ENCODE measurements around the gene TLCD3B.
"Not testable (repeated sequence)": the region's sequence is repeated elsewhere in the genome, so short reads cannot be mapped to it uniquely, and the experiment has no call there.

Gene TLCD3B

DNA sequence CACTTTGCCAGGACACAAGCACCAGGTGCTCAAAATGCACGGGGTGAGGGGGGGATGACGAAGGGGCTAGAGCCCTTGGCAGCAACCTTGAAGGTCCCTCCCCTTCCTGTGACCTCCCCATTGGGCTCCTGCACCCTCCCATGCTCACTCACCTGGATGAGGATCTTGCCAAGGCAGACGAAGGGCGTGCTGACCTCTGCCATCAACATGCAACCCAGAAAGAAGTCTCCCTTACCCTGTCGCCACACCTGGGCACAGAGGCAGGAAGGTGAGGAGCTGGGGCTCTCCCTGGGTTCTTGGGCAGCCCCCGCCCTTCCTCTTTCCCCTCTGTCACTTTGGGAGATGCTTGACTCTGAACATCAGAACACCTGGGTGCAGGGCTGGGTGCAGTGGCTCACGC lies 5.5 kb downstream of the TLCD3B start:
- TF ChIP-seq GATA1 (IDR thresholded peaks at IDR 0.05; ENCODE audit: low read depth, low read length) (no peak), POLR2A (IDR thresholded peaks at IDR 0.05; ENCODE audit: low read length) (no peak)
- no peak for DNase-seq

DNA sequence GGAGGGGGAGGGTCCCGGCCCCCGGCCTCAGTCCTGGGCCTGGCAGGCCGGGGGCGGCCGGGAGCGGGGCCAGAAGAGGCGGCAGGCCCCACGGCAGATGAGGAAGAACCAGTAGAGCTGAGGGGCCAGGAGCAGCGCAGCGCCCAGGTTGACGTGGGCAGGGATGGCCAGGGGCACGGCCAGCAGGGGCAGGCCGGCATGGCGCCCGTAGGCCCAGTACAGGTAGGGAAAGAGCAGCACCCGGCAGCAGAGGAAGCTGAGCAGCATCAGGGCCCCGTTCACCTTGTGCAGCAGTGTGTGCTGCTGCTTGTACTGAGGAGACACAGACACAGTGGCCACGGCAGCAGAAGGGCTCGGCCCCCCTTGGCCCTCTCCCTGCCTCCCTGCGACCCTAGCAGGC lies 5.9 kb downstream of the TLCD3B start:
- no peak for TF ChIP-seq POLR2A (IDR thresholded peaks at IDR 0.05; ENCODE audit: low read length)
- no peak for TF ChIP-seq GATA1 (IDR thresholded peaks at IDR 0.05; ENCODE audit: low read depth, low read length)
- DNase-seq: no peak

DNA sequence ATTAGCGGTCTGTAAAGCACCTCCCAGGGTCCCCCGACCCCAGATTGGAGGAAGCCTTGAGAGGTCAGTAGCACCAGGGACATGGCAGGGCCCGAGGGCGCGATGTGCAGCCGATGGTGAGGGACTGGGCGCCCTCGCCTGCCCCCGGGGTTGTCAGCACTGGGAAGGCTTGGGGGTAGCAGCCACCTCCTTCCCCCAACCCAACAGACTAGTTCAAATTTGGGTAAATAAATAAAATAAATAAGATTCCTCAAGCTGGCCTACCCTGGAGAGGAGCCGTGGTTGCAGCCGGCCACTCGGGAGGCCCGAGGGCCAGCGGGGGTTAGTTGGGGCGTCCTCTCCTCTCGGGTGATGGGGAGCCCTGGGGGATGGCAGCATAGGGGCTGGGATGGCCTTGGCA lies 6.6 kb downstream of the TLCD3B start:
- TF ChIP-seq POLR2A (IDR thresholded peaks at IDR 0.05; ENCODE audit: low read length): no peak
- TF ChIP-seq GATA1 (IDR thresholded peaks at IDR 0.05; ENCODE audit: low read depth, low read length): no peak
- no peak for DNase-seq

DNA sequence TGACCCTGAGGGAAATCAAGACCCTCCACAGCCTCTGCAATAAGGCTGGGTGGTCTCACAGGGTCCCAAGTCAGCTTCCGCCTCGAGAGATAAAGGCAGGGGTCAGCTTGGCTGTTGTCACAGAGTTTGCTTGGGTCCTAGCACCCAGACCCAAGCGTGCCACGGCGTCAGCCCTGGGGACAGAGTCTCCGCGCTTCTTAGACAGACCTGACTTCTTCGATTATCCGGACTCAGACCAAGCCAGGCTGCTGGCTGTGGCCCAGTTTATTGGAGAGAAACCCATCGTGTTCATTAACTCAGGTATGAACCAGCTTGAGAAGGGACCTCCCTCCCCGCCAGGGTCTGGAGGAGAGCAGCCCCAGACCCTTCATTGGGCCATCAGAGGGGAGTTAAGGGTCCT lies 7.5 kb downstream of the TLCD3B start:
- no peak for DNase-seq
- TF ChIP-seq GATA1 (IDR thresholded peaks at IDR 0.05; ENCODE audit: low read depth, low read length): no peak

DNA sequence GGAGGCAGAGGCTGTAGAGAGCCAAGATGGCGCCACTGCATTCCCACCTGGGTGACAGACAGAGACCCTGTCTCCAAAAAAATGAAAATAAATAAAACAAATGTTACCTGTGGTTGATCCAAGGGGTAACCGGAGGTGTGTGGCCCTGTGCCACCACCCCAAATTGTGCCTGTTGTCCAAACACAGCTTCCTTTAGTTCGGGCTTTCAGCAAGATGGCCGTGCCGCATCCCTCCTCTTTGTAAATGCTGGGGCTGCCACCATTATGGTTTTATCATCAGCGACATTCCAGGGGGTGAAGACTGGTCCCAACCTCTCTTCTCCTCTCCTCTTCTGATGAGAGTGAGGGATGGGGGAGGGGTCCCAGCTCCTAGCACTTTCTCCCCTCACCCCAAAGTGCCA lies 8.2 kb downstream of the TLCD3B start, which contains the start of gene C16orf92:
C16orf92 (plus strand) TSS at position 312 of the 400 bp plus-strand sequence. CDS start 143 bp downstream, outside the sequence.
- no peak for DNase-seq
- no peak for TF ChIP-seq POLR2A (IDR thresholded peaks at IDR 0.05; ENCODE audit: low read length)
- no peak for TF ChIP-seq GATA1 (IDR thresholded peaks at IDR 0.05; ENCODE audit: low read depth, low read length)

DNA sequence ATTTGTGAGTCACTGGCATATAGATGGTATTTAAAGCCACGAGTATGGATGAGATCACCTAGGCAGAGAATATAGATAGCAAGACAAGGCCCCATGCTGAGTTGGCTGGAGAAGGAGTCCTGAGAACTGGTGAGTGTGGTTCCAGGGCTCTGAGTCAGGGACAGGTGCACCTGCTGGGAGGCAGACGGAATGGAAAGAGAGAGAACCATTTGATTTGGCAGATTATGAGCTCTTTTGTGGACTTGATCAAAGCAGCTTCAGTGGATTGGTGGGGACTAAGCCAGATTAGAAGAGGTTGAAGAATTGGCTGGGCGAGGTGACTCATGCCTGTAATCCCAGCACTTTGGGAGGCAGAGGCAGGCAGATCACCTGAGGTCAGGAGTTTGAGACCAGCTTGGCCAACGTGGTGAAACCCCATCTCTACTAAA lies 12.3 kb downstream of the TLCD3B start:
- TF ChIP-seq GATA1 (IDR thresholded peaks at IDR 0.05; ENCODE audit: low read depth, low read length): no peak
- no peak for TF ChIP-seq POLR2A (IDR thresholded peaks at IDR 0.05; ENCODE audit: low read length)
- no peak for DNase-seq

DNA sequence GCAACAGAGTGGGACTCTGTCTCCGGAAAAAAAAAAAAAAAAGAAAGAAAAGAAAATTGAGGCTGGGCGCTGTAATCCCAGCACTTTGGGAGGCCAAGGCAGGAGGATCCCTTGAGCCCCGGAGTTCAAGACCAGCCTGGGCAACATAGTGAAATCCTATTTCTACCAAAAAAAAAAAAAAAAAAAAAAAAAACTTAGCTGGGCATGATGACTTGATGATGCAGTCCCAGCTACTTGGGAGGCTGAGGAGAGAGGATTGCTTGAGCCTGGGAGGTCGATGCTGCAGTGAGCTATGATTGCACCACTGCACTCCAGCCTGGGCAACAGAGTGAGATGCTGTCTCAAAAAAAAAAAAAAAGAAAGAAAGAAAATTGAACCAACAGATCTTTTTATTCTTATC lies 13.1 kb downstream of the TLCD3B start:
- DNase-seq: not testable (repeated sequence)

DNA sequence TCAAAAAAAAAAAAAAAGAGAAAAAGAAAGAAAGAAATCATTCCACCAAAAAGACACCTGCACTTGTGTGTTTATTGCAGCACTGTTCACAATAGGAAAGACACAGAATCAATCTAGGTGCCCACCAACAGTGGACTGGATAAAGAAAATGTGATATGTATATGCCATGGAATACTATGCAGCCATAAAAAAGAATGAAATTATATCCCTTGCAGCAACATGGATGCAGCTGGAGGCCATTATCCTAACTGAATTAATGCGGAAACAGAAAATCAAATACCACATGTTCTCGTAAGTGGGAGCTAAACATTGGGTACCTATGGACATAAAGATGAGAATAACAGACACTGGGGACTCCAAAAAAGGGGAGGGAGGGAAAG lies 13.8 kb downstream of the TLCD3B start:
- TF ChIP-seq POLR2A (IDR thresholded peaks at IDR 0.05; ENCODE audit: low read length) (no peak), GATA1 (IDR thresholded peaks at IDR 0.05; ENCODE audit: low read depth, low read length) (no peak)
- no peak for DNase-seq

DNA sequence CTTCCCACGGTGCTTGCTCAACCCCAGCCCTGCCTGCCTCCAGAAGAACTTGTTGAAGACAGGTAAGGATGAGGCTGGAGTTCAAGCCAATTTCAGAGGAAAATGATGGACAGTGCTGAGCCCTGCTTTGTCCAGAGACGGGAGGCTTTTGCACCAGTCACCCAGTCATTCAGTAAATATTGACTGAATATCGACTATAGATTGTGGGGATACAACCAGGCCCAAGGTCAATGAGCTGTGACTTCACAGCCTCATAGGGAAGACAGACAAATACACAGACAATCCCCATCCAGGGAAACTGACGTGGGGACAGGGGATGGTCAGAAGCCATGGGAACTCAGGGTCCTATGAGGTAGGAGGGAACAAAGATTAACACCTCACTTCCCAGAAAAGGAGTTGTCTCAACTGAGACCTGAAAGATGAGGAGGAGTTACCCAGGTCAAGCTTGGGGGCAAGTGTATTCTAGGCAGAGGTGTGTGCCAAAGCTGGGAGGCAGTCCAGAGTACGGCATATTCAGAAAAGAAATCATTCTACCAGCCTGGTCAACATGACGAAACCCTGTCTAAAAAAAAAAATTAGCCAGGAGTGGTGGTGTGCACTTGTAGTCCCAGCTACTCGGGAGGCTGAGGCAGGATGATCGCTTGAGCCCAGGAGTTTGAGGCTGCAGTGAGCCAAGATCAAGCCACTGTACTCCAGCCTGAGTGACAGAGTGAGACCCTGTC lies 14.4 kb downstream of the TLCD3B start:
- DNase-seq: no peak
- TF ChIP-seq GATA1 (IDR thresholded peaks at IDR 0.05; ENCODE audit: low read depth, low read length) (no peak), POLR2A (IDR thresholded peaks at IDR 0.05; ENCODE audit: low read length) (no peak)

DNA sequence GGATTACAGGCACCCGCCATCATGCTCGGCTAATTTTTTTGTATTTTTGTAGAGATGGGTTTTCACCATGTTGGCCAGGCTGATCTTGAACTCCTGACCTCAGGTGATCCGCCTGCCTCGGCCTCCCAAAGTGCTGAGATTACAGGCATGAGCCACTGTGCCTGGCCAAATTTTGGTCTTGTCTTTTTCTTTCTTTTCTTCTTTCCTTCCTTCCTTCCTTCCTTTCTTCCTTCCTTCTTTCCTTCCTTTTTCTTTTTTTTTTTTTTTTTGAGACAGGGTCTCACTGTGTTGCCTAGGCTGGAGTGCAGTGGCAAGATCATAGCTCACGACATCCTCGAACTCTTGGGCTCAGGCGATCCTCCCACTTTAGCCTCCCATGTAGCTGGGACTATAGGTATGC lies 15.6 kb downstream of the TLCD3B start:
- DNase-seq: not testable (repeated sequence)

DNA sequence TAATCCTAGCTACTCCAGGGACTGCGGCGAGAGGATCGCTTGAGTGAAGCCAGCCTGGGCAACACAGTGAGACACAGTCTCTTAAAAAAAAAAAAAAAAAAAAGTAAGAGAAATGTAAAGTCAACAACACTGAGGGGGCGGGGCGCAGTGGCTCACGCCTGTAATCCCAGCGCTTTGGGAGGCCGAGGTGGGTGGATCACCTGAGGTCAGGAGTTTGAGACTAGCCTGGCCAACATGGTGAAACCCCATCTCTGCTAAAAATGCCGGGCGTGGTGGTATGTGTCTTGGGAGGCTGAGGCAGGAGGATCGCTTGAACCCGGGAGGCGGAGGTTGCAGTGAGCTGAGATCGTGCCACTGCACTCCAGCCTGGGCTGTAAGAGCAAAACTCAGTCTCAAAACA lies 18.5 kb downstream of the TLCD3B start:
- not testable (repeated sequence) for DNase-seq

DNA sequence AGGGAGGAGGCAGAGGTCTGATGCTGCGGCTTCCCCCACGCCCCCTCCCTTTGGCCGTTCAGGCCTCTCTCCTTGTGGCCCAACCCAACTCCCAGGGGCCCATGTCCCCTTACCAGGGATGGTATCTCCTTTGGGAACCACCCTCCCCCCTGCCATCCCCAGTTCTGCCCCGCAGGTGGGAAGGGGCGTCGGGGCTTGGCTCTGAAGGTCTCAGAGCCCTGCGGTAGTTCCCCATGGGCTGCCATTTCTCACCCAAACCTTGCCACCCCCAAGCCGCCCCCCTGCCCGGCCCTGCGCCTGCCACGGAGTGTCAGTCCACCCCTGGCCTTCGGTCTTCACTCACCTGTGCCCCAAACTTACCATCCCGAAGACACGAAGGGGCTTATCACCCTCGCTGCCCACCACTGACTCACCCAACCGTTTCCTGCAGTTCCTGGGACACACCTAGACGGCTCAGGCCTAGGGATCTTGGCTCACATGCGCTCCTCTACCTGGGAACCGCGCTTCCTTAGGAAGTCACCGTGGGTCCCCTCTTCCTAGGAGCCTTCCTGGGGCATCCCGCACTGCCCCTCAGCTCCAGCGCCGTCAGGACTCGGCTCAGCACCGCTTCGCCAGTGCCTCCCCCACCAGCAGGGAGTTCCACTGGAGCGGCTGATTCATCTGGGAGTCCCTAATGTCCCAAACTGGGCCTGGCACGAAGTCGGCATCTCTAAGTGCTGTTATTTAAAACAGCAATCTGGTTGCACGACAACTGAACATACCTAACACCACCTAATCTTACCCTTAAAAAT lies 19.2 kb downstream of the TLCD3B start:
- DNase-seq: no peak
- no peak for TF ChIP-seq POLR2A (IDR thresholded peaks at IDR 0.05; ENCODE audit: low read length)
- TF ChIP-seq GATA1 (IDR thresholded peaks at IDR 0.05; ENCODE audit: low read depth, low read length): no peak

DNA sequence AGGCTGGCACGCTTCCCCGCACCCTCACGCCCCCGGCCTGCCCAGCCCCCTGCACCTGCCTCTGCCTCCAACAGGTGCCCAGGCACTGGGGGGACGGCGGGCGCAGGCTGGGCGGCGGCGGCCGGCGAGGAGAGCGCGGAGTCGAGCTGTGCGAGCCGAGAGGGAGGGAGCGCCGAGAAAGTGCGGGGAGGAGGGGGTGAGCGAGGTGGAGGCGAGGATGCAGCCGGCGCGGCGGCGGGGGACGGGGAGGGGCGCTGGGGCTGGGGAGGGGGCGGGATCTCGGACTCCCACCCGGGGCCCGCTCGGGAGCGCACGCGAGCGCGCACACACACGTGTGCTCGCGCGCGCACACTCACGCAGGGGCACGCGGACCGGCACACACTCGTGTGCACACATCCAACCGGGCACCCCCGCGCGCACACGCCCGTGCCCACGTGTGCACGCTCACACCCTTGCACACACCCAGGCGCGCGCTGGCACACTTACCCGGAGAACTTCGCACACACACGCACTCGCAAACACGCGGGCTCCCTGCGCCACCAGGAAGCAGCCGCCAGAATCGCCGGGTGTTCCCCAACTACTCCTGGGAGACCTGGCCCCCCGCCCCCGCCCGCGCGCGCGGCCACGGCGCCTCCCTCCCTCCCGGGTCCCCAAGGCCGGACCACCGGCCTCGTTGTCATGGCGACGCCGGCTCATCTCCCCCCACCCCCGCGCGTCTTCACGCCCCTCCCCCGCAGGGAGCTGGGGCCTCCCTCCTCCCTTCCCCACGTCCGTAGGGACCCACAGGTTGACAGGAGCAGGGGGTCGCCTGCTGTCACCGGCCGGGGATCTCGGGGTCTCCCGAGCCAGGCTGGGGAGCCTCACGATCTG lies 20.0 kb downstream of the TLCD3B start, which contains the start of gene DOC2A:
DOC2A (minus strand) TSS at position 184 of the 870 bp plus-strand sequence. CDS start 805 bp downstream, outside the sequence.
- no peak for DNase-seq
- TF ChIP-seq POLR2A (IDR thresholded peaks at IDR 0.05; ENCODE audit: low read length) (no peak), GATA1 (IDR thresholded peaks at IDR 0.05; ENCODE audit: low read depth, low read length) (no peak)

Measured in erythroblast (primary cell).